K562 (cell line): Measurements from ENCODE around the gene MRPL28.

Source experiments
- CBX5 ChIP-seq: IDR thresholded peaks from 2 replicates; pipeline ENCODE4 v1.6.1; 2014; ENCODE audit warnings: low read depth, borderline replicate concordance
- ELF1 ChIP-seq: fragments of 200-800 bp; sonication (Bioruptor generic); IDR thresholded peaks from 2 replicates; pipeline ENCODE4 v1.6.1; 2016; ENCODE audit warnings: missing genetic modification characterization, missing compliant biosample characterization
- NFIC ChIP-seq: fragments of 450-650 bp; IDR thresholded peaks from 2 replicates; pipeline ENCODE4 v1.6.1; 2017; ENCODE audit warnings: mild to moderate bottlenecking, inconsistent platforms
- PHF8 ChIP-seq: fragments of 200-600 bp; sonication (generic); IDR thresholded peaks from 2 replicates; pipeline ENCODE4 v1.6.1; 2012; ENCODE audit warnings: mixed run types, mild to moderate bottlenecking, inconsistent platforms, low read length, moderate library complexity, borderline replicate concordance
- POLR2A ChIP-seq: fragments of 450-650 bp; conservative IDR thresholded peaks from 2 replicates; pipeline ENCODE4 v1.6.1; 2016
- RFX7 ChIP-seq: fragments of 250-450 bp; sonication (Bioruptor Pico); IDR thresholded peaks from 2 replicates; pipeline ENCODE4 v1.5.1; 2021; ENCODE audit warnings: mild to moderate bottlenecking
- SETDB1 ChIP-seq: IDR thresholded peaks from one replicate; pipeline ENCODE4 v1.6.1; 2012; ENCODE audit warnings: low read length, control low read depth, inconsistent platforms
- SIN3B ChIP-seq: fragments of 450-650 bp; IDR thresholded peaks from 2 replicates; pipeline ENCODE4 v1.6.1; 2017; ENCODE audit warnings: low read depth, mild to moderate bottlenecking, moderate library complexity
- SMARCE1 ChIP-seq: fragments of 450-650 bp; IDR thresholded peaks from 2 replicates; pipeline ENCODE4 v1.7.1; 2016; ENCODE audit warnings: mild to moderate bottlenecking
- SRF ChIP-seq, 2 experiments: fragments of 250-450, 450-650 bp in 1 of 2; sonication (Bioruptor Pico) in 1 of 2; sonication (generic) in 1 of 2; formaldehyde crosslinking; IDR thresholded peaks; 2 replicates each; pipeline versions ENCODE4 v1.5.0 to v1.5.1; 2020 to 2022; ENCODE audit warnings: mild to moderate bottlenecking in 1 of 2, missing genetic modification reagents in 1 of 2
- TAF1 ChIP-seq: IDR thresholded peaks from 2 replicates; pipeline ENCODE4 v1.6.1; 2011; ENCODE audit warnings: mild to moderate bottlenecking, low read length, moderate library complexity; ENCODE audit not compliant: insufficient read depth, control insufficient read depth, severe bottlenecking; ENCODE audit errors: extremely low read depth
- TBP ChIP-seq: optimal IDR thresholded peaks from 2 replicates; pipeline ENCODE3; 2011; ENCODE audit warnings: low read depth, low read length, improper control_type of control experiment
- TEAD1 ChIP-seq, 2 experiments: fragments of 450-650 bp in 1 of 2; sonication (generic) in 1 of 2; formaldehyde crosslinking; IDR thresholded peaks; 2 replicates each; pipeline versions ENCODE4 v1.4.0 to v1.8.0; 2020 to 2022; ENCODE audit warnings: mild to moderate bottlenecking in 2 of 2, missing genetic modification reagents in 1 of 2
- TF ChIP-seq, protein P1 (sequence below), 3 experiments: IDR thresholded peaks in 2 of 3; conservative IDR thresholded peaks in 1 of 3; 2 replicates each; pipeline ENCODE4 v1.5.1; 2011 to 2012; ENCODE audit warnings: low read length in 3 of 3, mild to moderate bottlenecking in 3 of 3, control low read depth in 2 of 3, improper control_type of control experiment in 1 of 3, inconsistent platforms in 1 of 3, low read depth in 1 of 3, mixed read lengths in 1 of 3, moderate library complexity in 1 of 3; ENCODE audit not compliant: insufficient read depth in 2 of 3

DNA sequence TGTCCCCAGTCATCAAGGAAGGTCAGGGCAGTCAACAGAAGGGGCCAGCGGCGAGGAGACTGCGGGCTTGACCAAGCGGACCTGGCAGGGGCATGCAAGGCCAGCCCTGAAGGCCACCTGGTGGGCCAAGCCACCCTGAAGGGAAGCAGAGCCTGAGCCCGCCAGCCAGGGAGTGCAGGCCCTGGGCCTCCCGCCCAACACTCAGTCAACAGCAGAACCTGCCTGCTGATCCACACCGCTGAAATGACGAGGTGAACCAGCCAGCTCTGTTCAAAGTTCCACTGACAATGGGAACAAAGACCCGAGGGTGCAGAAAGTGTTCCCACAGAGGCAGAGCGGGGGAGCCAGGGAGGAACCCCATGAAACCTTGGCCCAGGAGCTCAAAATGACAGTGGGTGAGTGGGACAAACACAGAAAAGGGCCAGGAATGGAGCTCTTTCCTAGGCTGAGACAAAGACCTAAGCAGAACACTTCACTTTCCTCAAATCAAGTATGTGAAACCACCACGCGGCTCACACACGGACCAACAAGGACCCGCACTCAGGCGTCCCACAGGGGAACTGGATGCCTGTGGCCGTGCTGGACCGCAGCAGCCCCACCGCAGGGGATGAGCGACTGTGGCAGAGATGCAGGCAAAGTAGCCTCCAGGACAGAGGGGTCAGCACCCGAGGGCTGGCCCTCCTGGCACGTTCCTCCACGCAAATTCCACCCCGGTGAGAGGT lies 29.8 kb downstream of the MRPL28 start:
- no peak for TF ChIP-seq POLR2A
- no peak for TF ChIP-seq RFX7 (CRISPR knock-in tag)
- TF ChIP-seq PHF8 = no peak
- TF ChIP-seq CBX5 = no peak
- no peak for TF ChIP-seq SETDB1
- TF ChIP-seq, protein P1, sequence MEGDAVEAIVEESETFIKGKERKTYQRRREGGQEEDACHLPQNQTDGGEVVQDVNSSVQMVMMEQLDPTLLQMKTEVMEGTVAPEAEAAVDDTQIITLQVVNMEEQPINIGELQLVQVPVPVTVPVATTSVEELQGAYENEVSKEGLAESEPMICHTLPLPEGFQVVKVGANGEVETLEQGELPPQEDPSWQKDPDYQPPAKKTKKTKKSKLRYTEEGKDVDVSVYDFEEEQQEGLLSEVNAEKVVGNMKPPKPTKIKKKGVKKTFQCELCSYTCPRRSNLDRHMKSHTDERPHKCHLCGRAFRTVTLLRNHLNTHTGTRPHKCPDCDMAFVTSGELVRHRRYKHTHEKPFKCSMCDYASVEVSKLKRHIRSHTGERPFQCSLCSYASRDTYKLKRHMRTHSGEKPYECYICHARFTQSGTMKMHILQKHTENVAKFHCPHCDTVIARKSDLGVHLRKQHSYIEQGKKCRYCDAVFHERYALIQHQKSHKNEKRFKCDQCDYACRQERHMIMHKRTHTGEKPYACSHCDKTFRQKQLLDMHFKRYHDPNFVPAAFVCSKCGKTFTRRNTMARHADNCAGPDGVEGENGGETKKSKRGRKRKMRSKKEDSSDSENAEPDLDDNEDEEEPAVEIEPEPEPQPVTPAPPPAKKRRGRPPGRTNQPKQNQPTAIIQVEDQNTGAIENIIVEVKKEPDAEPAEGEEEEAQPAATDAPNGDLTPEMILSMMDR (IDR thresholded peaks at IDR 0.05 in 2 of 3, conservative IDR thresholded peaks at IDR 0.05 in 1 of 3; ENCODE audit: insufficient read depth in 2 of 3, low read depth in 1 of 3, low read length in 3 of 3) = no peak
- TF ChIP-seq TBP = no peak
- no peak for TF ChIP-seq ELF1 (tag)
- TF ChIP-seq TEAD1 (CRISPR knock-in tag; IDR thresholded peaks at IDR 0.05) = no peak
- TF ChIP-seq TAF1 = no peak
- TF ChIP-seq NFIC = no peak
- TF ChIP-seq SRF (CRISPR knock-in tag; IDR thresholded peaks at IDR 0.05) = no peak
- no peak for TF ChIP-seq SMARCE1
- no peak for TF ChIP-seq SIN3B
